Neural cell (in vitro differentiated cells): Measurements from ENCODE around the gene FGD5.

Experiments
- CTCF ChIP-seq: fragments of 450-650 bp; IDR thresholded peaks from 2 replicates; pipeline ENCODE4 v1.5.1; 2014; ENCODE audit warnings: antibody characterized with exemption, mild to moderate bottlenecking, moderate library complexity; ENCODE audit not compliant: poor library complexity, severe bottlenecking
- EZH2 ChIP-seq: fragments of 200-600, 300-800 bp; shearing (Covaris generic), sonication (generic); IDR thresholded peaks from 2 replicates; pipeline ENCODE4 v1.6.1; 2014; ENCODE audit warnings: antibody characterized with exemption, low read length, borderline replicate concordance, mild to moderate bottlenecking; ENCODE audit not compliant: insufficient read depth, poor library complexity, severe bottlenecking

- TF ChIP-seq CTCF (no peak), EZH2 (no peak)
These were observed 56.0 kb downstream of the FGD5 start for GRCh38 chr3:14874784-14875183.
